Non-pigmented ciliary epithelial cell (primary cell): ENCODE results near the gene MYO7A.

ENCODE experiments used
- DNase-seq: peaks from one replicate; pipeline ENCODE4 v3.0.0-alpha.2; 2010; ENCODE audit warnings: low read depth

Gene MYO7A

DNA sequence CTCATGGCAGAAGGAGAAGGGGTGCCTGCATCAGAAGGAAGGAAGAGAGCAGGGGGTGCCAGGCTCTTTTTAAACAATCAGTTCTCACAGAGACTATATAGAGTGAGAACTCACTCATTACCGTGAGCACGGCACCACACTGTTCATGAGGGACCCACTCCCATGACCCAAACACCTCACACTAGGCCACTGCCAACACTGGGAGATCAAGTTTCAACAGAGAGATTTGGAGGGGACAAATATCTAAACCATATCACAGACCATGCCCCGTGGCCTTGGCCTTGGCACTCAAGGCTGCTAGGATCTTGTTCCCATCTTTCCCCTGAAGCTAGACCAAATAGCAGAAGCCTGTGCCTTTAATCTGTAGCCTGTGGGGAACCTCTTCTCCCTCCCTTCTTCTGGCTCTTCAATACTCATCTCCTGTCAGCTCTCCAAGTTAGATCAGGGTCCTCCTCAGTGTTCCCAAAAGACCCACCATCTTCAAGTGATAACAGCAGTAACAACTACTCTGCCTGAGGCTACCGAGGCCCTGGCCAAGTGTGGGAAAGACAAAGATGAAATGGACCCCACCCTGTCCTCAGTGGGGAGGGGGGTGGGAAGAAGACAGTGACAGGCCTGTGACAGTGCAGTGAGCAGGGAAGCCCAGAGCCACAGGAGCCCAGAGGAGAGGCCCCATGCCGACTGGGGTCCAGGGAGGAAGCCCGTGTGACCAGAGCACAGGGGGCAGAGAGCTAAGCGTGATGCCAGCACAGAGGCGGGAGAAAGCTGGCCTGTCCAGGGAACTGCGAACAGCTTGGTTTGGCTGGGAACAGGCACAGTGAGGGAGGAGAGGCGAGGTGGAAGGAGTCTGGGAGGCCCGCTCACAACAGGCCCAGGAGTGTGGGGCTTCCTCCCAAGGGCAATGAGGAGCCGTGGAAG is 72.6 kb downstream of the MYO7A start:
- DNase-seq = no peak

GRCh38 chr11:77201370-77201769 is 73.3 kb downstream of the MYO7A start:
- DNase-seq = no peak

- no peak for DNase-seq
Observed at GRCh38 chr11:77201991-77202841, 74.2 kb downstream of the MYO7A start.

- DNase-seq = no peak
Observed at GRCh38 chr11:77202941-77203900, 75.2 kb downstream of the MYO7A start.

DNA sequence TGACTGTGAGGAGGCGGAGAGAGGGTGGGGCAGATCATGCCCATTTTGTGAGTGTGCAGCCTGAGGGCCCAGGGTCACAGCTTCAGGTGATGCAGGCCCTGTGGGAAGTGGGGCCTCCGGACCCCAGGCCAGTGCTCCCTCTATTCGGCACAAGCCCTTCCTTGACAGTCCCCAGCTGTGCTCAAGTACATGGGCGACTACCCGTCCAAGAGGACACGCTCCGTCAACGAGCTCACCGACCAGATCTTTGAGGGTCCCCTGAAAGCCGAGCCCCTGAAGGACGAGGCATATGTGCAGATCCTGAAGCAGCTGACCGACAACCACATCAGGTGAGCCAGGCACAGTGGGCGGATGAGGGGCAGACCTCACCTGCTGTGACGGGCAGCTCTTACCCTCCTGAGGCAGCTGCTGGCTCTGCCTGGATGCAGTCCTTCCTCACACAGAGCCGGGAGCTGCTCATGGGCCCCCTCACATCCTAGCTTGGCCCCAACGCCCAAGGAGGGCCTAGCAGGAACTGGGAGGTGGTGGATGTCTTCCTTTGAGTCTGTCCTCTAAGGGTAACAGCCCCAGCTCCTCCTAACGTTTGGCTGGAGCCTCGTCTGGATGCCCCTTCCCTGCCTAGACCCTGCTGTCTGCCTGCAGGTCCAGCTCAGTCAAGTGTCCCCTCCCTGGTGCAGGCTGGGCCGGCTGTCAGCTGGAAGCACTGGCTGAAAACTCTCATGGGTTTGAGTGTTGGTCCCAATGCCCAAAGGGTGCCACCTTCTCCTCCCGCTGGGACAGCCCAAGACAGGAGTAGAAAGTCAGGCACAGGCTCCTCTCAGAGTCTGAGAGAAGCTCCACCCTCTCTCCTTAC is 76.1 kb downstream of the MYO7A start:
- no peak for DNase-seq

DNA sequence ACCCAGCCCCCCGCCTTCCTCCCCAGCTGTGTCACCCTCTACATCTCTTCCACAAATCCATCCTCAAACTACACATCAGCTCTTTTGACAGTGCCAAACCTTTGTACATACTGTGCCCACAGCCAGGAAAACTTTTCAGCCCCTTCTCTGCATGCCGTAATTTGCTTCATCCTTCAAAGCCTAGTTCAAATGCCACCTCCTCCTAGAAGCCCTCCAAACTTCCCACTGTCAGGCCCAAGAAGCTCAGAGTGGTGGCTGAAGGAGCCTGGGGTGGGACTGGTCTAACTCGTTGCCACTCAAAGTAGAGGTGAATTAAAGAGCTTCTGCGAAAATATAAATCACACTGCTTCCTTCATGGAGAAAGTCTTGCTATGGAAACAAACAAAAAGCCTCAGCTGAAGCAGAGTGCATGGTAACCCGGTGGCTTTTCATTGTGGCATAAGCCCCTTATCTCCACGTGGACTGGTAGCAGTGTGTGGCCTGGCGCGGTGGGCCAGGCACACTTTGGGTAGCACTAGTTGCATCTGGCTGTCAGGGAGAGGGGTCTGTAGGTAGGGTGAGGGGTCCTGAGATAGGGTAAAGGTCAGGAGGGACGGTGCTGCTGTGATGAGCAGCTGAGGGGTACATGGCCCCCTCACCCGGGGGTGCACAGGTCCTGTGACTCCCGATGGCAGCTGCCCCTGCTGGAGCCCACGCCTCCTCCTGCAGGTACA is 76.9 kb downstream of the MYO7A start:
- DNase-seq = no peak

DNA sequence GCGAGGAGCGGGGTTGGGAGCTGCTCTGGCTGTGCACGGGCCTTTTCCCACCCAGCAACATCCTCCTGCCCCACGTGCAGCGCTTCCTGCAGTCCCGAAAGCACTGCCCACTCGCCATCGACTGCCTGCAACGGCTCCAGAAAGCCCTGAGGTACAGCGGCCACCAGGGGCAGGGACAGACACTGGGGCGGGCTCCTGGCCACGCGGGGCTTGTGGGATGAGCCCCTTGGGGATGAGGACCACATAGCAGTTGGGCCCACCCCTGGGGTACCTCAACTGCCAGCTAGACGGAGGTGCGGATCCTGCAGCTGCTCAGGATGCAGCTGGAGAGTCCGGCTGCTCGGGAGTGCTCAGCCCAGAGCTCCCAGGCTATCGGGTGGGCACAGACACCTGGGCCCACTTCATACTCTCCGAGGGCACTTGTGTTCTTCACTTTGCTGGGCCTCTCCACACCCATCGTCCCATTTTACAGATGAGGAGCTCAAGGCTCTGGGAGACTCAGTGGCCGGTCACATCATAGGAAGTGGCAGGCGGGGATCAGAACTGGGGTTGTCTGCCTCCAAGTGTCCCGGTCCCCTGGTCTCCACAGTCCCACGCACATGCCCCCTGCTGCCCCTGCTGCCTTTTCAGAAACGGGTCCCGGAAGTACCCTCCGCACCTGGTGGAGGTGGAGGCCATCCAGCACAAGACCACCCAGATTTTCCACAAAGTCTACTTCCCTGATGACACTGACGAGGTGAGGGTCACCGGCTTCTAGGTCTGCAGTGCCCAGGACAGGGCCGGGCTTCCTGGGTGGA is 77.6 kb downstream of the MYO7A start:
- no peak for DNase-seq

DNA sequence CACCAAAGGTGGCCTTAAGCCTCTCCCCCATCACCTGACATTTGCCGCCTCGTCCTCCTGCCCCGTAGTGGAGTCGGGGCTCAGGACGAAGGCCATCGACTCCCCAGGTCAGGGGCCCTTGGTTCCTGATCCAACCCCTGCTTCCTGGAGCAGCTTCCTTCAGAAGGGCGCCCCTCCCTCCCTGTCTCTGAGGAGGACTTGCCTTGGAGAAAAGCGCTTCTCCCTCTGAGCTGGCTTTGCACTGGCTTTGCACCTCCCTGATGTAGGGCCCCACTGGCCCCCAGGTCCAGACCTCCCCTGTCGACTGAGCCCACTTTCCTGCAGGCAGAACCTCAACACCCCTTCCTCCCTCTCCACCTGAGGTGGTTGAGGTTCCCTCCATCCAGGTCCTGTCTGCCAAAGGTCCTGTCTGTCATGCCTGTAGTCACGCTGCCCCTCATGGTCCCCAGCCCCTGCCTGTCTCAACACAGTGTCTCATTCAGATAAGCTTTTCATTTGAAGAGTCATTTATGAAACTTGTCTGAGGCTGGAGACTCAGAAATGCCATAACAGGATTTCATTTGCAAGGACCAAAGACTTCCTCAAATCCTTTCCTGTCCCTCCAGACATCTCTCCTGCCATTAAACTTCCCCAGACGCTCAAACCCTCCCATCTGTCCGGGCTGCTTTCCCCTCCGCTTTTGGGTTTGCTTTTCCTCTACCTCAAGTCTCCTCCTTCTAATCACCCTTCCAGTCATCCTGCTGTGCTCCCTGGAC is 78.4 kb downstream of the MYO7A start:
- no peak for DNase-seq

- DNase-seq = no peak
Observed at GRCh38 chr11:77207019-77207485, 79.0 kb downstream of the MYO7A start.

- no peak for DNase-seq
Observed at GRCh38 chr11:77207618-77208313, 79.7 kb downstream of the MYO7A start.

- DNase-seq = no peak
Observed at GRCh38 chr11:77208535-77208934, 80.5 kb downstream of the MYO7A start.

- no peak for DNase-seq
Observed at GRCh38 chr11:77209663-77210062, 81.6 kb downstream of the MYO7A start.

DNA sequence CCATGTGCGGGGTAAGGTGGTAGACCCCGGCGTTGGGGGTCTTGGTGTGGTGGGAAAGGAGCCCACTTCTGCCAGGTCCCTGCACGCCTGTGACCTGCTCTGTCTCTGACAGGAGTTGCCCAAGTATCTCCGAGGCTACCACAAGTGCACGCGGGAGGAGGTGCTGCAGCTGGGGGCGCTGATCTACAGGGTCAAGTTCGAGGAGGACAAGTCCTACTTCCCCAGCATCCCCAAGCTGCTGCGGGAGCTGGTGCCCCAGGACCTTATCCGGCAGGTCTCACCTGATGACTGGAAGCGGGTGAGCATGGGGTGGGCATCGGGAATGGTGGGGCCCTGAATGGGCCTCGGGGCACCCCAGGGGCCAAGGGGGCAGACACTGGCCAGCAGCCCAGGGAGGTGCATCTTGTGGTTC is 83.0 kb downstream of the MYO7A start:
- no peak for DNase-seq

DNA sequence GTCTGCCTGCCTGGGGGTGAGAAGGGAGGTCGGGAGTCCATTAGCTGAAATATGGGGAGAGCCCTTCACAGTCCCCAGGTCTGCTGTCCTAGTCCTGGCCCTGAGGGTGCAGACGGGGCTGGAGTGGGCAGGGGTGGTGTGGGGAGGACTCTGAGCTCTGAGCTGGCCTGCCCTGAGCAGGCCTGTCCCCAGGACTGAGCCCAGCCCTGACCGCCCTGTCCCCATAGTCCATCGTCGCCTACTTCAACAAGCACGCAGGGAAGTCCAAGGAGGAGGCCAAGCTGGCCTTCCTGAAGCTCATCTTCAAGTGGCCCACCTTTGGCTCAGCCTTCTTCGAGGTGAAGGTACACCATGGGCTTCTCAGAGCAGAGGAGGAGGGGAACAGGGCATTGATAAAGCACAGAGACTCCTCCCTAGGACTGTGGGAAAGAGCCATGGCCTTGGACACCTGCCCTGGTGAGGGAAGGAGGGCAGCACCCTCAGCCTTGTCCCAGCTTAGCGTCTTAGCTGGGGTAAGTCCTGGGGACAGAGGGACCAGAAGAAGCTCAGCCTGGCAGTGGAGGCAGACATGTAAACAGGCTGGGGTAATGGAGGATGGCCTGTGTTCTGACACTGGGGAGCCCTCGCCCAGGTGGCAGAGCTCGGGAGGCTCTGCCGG is 83.7 kb downstream of the MYO7A start:
- DNase-seq = no peak

- DNase-seq = no peak
Observed at GRCh38 chr11:77212314-77213007, 84.4 kb downstream of the MYO7A start.

- DNase-seq = no peak
Observed at GRCh38 chr11:77213029-77213579, 85.1 kb downstream of the MYO7A start.
